Measurements from ENCODE around the gene TNRC6C.

TNRC6C gene

DNA sequence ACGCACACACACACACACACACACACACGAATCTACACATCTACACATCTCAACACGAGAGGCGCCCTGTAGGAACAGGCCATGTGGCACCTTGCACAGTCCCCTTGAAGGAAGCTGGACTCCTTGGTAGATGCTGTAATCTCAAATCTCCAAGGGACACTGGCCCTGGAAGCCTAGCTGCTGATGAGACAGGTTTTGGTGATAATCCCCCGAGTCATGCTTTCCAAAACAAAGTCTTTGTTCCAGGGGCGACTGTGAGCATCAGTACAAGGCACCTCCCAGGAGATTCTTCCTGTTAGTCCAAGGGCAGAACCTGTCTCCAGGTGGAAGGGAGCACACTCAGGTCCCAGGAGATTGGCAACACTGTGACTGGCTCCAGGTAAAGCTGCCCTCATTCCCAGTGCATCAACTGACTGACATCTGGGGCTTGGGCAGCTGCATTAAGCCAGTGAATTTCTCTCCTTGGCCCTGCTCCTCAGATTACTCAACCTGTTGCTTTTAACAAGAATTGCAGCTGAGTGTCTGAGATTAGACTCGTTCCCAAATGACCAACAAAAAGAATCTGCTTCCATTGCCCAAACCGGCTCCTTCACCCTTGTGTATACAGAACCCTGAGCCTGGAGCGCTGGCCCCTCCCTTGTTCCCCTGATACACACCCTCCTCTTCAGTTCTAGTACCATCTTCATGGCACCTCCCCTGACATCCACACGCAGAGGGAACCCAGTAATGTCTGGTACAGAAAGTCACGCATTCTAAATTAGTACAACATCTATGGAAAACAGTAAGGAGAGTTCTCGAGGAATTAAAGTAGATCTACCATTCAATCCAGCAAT is 13.9 kb upstream of the TNRC6C start (continued):
- TF ChIP-seq ZNF777 (tag by site-specific recombination; IDR thresholded peaks at IDR 0.05; ENCODE audit: borderline replicate concordance) (no peak), ZNF544 (tag by site-specific recombination; IDR thresholded peaks at IDR 0.05) (no peak)
- TF ChIP-seq, protein P1, sequence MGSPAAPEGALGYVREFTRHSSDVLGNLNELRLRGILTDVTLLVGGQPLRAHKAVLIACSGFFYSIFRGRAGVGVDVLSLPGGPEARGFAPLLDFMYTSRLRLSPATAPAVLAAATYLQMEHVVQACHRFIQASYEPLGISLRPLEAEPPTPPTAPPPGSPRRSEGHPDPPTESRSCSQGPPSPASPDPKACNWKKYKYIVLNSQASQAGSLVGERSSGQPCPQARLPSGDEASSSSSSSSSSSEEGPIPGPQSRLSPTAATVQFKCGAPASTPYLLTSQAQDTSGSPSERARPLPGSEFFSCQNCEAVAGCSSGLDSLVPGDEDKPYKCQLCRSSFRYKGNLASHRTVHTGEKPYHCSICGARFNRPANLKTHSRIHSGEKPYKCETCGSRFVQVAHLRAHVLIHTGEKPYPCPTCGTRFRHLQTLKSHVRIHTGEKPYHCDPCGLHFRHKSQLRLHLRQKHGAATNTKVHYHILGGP (tag by site-specific recombination; IDR thresholded peaks at IDR 0.05), result no peak
- TF ChIP-seq, protein P2, sequence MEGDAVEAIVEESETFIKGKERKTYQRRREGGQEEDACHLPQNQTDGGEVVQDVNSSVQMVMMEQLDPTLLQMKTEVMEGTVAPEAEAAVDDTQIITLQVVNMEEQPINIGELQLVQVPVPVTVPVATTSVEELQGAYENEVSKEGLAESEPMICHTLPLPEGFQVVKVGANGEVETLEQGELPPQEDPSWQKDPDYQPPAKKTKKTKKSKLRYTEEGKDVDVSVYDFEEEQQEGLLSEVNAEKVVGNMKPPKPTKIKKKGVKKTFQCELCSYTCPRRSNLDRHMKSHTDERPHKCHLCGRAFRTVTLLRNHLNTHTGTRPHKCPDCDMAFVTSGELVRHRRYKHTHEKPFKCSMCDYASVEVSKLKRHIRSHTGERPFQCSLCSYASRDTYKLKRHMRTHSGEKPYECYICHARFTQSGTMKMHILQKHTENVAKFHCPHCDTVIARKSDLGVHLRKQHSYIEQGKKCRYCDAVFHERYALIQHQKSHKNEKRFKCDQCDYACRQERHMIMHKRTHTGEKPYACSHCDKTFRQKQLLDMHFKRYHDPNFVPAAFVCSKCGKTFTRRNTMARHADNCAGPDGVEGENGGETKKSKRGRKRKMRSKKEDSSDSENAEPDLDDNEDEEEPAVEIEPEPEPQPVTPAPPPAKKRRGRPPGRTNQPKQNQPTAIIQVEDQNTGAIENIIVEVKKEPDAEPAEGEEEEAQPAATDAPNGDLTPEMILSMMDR (tag by site-specific recombination; IDR thresholded peaks at IDR 0.05), result no peak

DNA sequence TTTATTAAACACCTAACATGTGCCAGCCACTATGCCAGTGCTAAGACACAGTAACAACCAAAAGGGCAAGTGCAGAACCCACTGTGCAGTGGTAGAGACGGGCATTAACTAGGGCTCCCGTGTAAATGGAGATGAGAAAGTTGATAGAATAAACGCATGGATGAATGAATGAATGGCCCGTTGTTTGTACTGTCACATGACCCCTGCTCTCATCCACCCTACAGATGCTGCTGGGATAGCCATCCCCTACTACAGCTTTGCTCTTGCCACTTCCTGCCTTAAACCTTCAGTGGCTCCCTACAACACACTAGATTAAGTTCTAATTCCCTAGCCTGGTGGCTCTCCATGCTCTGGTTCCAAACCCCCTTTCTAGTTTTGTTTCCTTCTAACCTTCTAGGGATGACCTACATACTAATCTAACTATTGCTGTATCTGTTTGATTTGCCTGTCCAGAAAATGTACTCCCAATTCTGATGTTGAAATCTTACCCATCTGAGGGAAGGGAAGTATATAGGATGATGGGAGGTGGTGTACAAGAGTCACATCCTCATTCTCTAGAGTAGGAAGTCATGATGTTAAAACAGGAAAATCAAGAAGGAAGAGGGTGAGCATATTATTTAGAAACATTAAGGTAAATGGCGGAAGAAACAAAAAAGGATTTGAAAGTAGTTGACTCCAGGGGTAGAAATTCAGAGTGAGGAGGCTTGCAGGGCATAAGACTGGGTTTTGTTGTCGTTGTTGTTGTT is 11.4 kb upstream of the TNRC6C start:
- H3K4me3 ChIP-seq (ENCODE audit: low read depth, low read length), result no peak overlapping the region
- H3K9me3 ChIP-seq (ENCODE audit: control insufficient read depth, insufficient read depth, low read depth, low read length), result no peaks in the 10 kb centered on the region
- CTCF ChIA-PET, result interaction anchor here (0.6 to 0.7 kb wide), 2 partner anchors 45 to 61 kb away, joined by 3 read pairs; no protein-coding TSS in a partner anchor
- no peak for TF ChIP-seq ZNF214 (tag by site-specific recombination; IDR thresholded peaks at IDR 0.05; ENCODE audit: borderline replicate concordance)
- no peak for TF ChIP-seq ZNF211 (tag by site-specific recombination; IDR thresholded peaks at IDR 0.05; ENCODE audit: low read depth)
- no peak for TF ChIP-seq ZNF146 (tag by site-specific recombination; IDR thresholded peaks at IDR 0.05)
- no peak for TF ChIP-seq ZNF76 (tag by site-specific recombination; IDR thresholded peaks at IDR 0.05; ENCODE audit: borderline replicate concordance, low read depth)
- TF ChIP-seq, protein P3, sequence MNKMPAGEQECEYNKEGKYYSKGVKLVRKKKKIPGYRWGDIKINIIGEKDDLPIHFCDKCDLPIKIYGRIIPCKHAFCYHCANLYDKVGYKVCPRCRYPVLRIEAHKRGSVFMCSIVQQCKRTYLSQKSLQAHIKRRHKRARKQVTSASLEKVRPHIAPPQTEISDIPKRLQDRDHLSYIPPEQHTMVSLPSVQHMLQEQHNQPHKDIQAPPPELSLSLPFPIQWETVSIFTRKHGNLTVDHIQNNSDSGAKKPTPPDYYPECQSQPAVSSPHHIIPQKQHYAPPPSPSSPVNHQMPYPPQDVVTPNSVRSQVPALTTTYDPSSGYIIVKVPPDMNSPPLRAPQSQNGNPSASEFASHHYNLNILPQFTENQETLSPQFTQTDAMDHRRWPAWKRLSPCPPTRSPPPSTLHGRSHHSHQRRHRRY (tag by site-specific recombination; IDR thresholded peaks at IDR 0.05), result no peak
- no peak for TF ChIP-seq ZNF184 (tag by site-specific recombination; IDR thresholded peaks at IDR 0.05)
- no peak for TF ChIP-seq ZSCAN30 (tag by site-specific recombination; IDR thresholded peaks at IDR 0.05)
- no peak for TF ChIP-seq SCRT2 (tag by site-specific recombination; IDR thresholded peaks at IDR 0.05)
- TF ChIP-seq ZNF416 (tag by site-specific recombination; IDR thresholded peaks at IDR 0.05), result no peak
- no peak for TF ChIP-seq ZNF791 (tag by site-specific recombination; IDR thresholded peaks at IDR 0.05)
- no peak for TF ChIP-seq OSR2 (tag by site-specific recombination; IDR thresholded peaks at IDR 0.05)
- TF ChIP-seq, protein P4, sequence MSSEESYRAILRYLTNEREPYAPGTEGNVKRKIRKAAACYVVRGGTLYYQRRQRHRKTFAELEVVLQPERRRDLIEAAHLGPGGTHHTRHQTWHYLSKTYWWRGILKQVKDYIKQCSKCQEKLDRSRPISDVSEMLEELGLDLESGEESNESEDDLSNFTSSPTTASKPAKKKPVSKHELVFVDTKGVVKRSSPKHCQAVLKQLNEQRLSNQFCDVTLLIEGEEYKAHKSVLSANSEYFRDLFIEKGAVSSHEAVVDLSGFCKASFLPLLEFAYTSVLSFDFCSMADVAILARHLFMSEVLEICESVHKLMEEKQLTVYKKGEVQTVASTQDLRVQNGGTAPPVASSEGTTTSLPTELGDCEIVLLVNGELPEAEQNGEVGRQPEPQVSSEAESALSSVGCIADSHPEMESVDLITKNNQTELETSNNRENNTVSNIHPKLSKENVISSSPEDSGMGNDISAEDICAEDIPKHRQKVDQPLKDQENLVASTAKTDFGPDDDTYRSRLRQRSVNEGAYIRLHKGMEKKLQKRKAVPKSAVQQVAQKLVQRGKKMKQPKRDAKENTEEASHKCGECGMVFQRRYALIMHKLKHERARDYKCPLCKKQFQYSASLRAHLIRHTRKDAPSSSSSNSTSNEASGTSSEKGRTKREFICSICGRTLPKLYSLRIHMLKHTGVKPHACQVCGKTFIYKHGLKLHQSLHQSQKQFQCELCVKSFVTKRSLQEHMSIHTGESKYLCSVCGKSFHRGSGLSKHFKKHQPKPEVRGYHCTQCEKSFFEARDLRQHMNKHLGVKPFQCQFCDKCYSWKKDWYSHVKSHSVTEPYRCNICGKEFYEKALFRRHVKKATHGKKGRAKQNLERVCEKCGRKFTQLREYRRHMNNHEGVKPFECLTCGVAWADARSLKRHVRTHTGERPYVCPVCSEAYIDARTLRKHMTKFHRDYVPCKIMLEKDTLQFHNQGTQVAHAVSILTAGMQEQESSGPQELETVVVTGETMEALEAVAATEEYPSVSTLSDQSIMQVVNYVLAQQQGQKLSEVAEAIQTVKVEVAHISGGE (tag by site-specific recombination; conservative IDR thresholded peaks at IDR 0.05; ENCODE audit: low read depth), result no peak
- TF ChIP-seq ZXDB (tag by site-specific recombination; IDR thresholded peaks at IDR 0.05), result no peak
- no peak for TF ChIP-seq KLF16 (tag by site-specific recombination; IDR thresholded peaks at IDR 0.05)
- TF ChIP-seq ZNF48 (tag by site-specific recombination; IDR thresholded peaks at IDR 0.05), result no peak
- no peak for TF ChIP-seq ZBTB48 (tag by site-specific recombination; IDR thresholded peaks at IDR 0.05)
- H3K4me1 ChIP-seq (ENCODE audit: control insufficient read depth, insufficient read depth, low read length), result no peaks in the 10 kb centered on the region
- no peaks in the 10 kb centered on the region for H3K36me3 ChIP-seq (ENCODE audit: control insufficient read depth in 2 of 2, insufficient read depth in 1 of 2, low read length in 2 of 2)
- no peak overlapping the region for H3K27ac ChIP-seq (ENCODE audit: extremely low read depth, low read depth, low read length)
- POLR2A ChIA-PET, result interaction anchor here (4.8 kb wide), 1 partner anchor 11 kb away, joined by 37 read pairs; the partner anchor contains the start of gene TNRC6C

Measured in HEK293 (cell line).